22Rv1 (cell line): Measurements from ENCODE around the gene MROH7.

Experiments
- ZFX ChIP-seq: fragments of 450-650 bp; IDR thresholded peaks from 2 replicates; pipeline ENCODE4 v1.6.1; 2017; ENCODE audit warnings: antibody characterized with exemption, borderline replicate concordance
- TF ChIP-seq, protein P1 (sequence below): fragments of 450-650 bp; IDR thresholded peaks from 2 replicates; pipeline ENCODE4 v1.5.1; 2017; ENCODE audit warnings: mild to moderate bottlenecking

DNA sequence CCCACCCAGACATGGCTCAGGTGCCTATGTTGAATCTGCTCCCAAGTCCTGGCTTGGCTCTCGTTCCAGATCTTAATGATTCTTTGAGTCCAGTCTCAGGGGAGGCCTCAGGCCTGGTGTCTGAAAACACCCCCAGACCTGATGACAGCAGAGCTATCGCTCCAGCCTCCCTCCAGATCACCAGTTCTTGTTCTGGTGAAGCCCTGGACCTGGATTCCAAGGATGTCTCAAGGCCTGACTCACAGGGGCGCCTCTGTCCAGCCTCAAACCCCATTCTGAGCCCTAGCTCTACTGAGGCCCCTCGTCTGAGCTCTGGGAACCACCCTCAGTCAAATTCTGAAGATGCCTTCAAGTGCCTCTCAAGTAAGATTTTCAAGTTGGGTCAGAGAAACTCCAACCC, 11.4 kb downstream of the MROH7 start:
- TF ChIP-seq, protein P1, sequence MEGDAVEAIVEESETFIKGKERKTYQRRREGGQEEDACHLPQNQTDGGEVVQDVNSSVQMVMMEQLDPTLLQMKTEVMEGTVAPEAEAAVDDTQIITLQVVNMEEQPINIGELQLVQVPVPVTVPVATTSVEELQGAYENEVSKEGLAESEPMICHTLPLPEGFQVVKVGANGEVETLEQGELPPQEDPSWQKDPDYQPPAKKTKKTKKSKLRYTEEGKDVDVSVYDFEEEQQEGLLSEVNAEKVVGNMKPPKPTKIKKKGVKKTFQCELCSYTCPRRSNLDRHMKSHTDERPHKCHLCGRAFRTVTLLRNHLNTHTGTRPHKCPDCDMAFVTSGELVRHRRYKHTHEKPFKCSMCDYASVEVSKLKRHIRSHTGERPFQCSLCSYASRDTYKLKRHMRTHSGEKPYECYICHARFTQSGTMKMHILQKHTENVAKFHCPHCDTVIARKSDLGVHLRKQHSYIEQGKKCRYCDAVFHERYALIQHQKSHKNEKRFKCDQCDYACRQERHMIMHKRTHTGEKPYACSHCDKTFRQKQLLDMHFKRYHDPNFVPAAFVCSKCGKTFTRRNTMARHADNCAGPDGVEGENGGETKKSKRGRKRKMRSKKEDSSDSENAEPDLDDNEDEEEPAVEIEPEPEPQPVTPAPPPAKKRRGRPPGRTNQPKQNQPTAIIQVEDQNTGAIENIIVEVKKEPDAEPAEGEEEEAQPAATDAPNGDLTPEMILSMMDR: no peak
- no peak for TF ChIP-seq ZFX
